SHP77 (cell line): ENCODE results near the gene CBR4.
"Not testable (repeated sequence)": the region's sequence is repeated elsewhere in the genome, so short reads cannot be mapped to it uniquely, and the experiment has no call there.

ENCODE experiments used
- DNase-seq, 2 experiments: peaks; one replicate each; lab custom pipeline; 2025; lab: John Stamatoyannopoulos, UW

CBR4 gene

DNA sequence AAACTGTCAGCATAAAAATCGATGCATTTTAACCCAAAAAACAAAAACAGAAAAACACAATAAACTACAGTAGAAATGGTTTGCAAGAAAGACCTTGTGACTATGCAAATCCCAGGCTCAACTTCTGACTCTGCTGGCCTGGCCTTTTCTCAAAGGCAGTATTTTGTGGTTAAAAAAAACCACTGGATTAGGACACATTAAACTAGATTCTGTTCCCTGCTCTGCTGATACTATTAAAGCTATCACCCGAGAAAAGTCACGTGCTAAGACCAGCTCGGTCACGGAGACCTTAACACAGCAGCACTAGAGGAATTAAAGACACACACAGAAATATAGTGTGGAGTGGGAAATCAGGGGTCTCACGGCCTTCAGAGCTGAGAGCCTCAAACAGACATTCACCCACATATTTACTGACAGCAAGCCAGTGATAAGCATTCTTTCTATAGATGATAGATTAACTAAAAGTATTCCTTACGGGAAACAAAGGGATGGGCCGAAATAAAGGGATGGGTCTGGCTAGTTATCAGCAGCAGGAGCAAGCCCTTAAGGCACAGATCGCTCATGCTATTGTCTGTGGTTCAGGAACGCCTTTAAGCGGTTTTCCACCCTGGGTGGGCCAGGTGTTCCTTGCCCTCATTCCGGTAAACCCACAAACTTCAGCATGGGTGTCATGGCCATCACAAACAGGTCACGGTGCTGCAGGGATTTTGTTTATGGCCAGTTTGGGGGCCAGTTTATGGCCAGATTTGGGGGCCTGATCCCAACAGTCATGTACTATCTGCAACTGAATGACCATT, 16.1 kb downstream of the CBR4 start:
- DNase-seq: no peak

DNA sequence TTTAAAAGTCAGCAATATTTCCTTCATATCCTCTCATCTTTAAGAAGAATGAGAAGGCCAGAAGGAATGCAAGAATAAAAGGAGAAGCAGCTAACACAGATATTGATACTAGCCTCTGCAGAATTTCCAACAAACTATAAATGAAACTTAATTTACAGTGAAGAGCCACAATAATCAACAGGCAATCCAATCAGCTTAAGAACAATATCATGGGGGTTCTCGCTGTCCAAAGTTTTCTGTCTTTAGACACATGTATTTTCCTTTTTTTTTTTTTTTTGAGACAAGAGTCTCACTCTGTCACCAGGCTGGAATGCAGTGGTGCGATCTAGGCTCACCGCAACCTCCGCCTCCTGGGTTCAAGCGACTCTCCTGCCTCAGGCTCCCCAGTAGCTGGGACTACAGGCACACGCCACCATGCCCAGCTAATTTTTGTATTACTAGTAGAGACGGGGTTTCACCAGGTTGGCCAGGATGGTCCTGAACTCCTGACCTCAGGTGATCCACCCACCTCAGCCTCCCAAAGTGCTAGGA, 17.0 kb downstream of the CBR4 start:
- not testable (repeated sequence) for DNase-seq

DNA sequence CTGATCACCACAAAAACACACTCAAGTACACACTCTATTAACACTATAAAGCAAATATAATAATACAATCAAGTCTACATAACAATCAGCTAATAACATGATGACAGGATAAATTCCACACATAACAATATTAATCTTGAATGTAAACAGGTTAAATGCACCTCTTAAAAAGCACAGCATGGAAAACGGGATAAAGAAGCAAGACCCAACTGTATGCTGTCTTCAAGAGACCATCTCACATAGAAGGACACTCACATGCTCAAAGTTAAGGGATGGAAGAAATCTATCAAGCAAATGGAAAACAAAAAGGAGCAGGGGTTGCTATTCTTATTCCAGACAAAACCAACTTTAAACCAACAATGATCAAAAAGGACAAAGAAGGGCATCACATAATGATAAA, 28.1 kb downstream of the CBR4 start:
- no peak for DNase-seq

DNA sequence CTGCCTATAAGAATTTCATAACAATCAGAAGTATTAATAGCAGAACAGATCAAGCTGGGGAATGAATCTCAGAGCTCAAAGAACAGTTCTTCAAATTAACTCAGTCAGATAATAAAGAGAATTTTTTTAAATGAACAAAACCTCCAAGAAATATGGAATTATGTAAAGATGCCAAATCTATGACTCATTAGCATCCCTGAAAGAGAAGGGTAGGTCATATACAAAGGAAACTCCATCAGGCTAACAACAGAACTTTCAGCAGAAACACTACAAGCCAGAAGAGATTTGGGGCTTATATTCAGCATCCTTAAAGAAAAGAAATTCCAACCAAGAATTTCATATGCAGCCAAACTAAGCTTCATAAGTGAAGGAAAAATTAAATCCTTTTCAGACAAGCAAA, 28.6 kb downstream of the CBR4 start:
- DNase-seq: no peak

DNA sequence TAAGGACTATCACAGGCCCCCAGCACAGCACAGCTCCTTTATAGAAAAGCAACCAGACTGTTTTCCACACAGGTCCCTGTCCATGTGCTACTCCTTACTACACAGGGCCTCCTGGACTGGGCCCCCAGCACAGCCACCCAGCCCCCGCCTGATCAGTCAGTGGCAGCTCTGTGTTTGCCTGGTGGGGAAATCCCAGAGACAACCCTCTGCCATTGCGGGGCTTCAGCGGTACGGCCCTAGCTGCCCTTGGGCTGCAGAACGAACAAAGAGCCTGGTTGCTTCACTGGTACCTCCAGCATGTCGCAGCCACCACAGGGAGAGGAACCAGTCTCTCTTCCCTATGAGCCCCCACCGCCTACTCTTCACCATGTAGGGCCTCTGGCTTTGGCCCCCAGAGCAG, 30.7 kb downstream of the CBR4 start:
- DNase-seq: no peak

DNA sequence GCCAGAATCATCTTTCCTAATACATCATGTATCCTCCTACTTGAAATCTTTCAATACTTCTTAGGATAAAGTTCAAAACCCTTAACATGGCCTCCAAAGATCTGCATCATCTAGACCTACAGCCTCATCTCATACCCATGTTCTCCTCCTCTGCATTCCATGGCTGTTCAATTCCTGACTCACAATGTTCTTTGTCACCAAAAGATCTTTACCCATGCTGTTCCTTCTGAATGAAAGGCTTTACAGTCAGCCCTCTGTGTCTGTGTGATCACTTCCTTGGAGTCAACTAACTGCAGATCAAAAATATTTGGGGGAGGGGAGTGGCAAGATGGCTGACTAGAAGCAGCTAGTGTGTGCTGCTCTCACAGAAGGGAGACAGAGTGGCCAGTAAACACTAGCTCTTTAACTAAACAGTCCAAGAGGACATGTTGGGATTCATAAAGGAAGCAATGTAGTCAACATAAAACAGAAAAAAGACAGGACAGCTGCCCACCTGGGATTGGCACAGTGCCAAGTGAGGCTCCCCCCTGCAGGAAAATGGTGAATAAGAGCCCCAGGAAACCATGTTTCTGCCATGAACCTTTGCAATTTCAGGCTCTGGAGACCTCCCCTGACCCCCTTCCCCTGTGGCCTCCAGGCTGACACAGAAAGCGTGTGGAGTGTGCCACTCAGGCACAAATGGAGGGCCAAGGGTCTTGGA, 31.9 kb downstream of the CBR4 start:
- no peak for DNase-seq

DNA sequence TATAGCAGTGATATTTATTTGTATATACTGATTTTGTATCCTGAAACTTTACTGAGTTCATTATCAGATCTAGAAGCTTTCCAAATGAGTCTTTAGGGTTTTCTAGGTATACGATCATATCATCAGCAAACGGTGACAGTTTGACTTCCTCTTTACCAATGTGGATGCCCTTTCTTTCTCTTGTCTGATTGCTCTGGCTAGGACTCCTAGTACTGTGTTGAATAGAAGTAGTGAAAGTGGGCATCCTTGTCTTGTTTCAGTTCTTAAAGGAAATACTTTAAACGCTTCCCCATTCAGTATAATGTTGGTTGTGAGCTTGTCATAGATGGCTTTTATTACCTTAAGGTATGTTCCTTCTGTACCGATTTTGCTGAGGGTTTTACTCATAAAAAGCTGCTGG, 37.5 kb downstream of the CBR4 start:
- DNase-seq: no peak

DNA sequence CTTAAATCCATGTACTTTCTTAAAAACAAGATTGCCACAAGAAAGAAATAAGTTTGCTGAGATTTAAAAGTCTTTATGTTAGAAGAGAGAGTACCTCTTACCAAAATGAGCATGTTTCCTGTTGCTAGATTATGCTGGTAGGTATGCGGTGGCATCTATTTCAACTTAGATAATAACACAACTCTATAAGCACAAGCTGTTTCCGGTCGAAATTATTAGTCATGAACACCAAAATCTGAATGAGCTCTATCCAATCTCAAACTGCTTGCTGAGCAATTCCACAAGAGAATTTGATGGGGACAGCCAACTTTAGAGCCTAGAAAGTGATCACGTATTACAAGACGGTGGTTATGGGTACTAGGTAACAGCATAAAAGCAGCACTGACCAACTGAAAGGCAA, 49.3 kb downstream of the CBR4 start:
- DNase-seq: no peak

DNA sequence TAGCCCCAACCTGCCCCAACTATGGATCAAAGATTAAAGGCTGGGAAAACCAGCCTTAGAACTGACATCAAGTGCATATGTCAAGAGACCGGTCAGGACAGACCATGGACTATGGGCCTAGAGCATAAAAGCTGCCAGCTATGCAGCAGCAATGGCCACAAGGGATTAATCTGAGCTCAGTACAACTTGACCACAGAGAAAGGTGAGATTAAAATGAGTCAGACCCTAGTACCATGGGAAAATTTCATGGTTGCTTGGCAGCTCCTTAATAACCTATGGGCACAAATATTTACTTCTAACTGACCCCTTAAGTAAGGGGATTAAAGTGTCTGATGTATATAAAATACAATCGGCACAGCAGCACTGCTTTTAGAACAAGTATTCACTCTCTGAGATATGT, 54.4 kb downstream of the CBR4 start:
- DNase-seq: no peak

DNA sequence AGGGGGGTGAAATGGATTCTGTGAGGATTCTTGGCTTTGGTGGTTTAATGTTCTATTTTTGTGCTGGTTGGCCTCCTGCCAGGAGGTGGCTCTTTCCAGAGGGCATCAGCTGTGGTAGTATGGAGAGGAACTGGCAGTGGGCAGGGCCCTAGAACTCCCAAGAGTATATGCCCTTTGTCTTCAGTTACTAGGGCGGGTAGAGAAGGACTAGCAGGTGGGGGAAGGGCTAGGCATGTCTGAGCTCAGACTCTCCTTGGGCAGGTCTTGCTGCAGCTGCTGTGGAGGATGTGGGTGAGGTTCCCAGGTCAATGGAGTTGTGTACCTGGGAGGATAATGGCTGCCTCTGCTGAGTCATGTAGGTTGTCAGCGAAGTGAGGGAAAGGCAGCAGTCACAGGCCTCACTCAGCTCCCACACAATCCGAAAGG, 57.2 kb downstream of the CBR4 start:
- DNase-seq: not testable (repeated sequence)

DNA sequence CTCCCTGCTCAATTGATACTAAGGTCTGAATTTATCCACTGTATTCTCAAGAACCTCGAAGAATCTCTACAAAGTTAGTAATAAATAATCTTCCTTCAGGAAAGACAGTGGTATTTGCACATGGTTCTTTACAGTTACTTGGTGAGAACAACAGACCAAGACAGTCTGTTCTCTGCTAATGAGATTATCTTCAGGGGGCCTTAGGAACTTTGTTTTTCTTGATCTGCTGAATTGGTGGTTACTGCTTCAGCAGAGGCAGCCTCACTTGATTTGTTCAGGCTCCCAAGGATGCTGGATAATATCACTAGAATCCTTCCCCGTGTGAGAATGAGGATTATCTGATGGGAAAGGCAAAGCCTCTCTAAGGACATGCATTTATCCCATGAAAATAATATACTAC, 64.8 kb downstream of the CBR4 start:
- no peak for DNase-seq

DNA sequence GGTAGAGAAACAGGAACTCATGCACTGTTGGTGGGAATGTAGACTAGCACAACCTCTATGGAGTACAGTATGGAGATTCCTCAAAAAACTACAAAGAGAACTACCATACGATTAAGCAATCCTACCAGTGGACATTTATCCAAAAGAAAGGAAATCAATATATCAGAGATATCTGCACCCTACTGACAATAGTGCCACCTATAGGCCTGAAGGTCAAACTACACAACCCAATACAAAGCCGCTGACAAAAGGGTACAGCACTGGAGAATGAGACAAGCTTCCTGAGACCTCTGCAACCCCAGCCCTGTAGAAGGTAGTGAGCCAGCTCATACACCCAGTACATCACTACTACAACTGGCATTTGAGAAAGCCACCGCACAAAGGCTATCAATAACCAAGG, 67.1 kb downstream of the CBR4 start:
- no peak for DNase-seq
